H9 (cell line): ENCODE data around the gene ZNF319. TPM values are rescaled to one million over a fixed set of nuclear protein-coding genes. Genes with fewer than 3 reads are reported as not detected.

Source experiments
- DNase-seq: peaks from one replicate; pipeline ENCODE4 v3.0.0-alpha.2; 2017
- H2AFZ ChIP-seq: one replicate; pipeline ENCODE4 v1.6.1; 2013; ENCODE audit warnings: mild to moderate bottlenecking, low read length, control low read depth, moderate library complexity
- H2AK5ac ChIP-seq: 2 replicates; pipeline ENCODE4 v1.6.1; 2013; ENCODE audit warnings: low read length, control low read depth, mixed read lengths; ENCODE audit not compliant: insufficient read length
- H2BK120ac ChIP-seq: one replicate; pipeline ENCODE4 v1.6.1; 2013; ENCODE audit warnings: low read depth, mild to moderate bottlenecking, low read length, control low read depth, inconsistent platforms; ENCODE audit not compliant: poor library complexity, severe bottlenecking
- H2BK12ac ChIP-seq: 2 replicates; pipeline ENCODE4 v1.6.1; 2013; ENCODE audit warnings: low read length, control low read depth, mixed read lengths, low read depth; ENCODE audit not compliant: insufficient read length
- H2BK15ac ChIP-seq: 2 replicates; pipeline ENCODE4 v1.6.1; 2013; ENCODE audit warnings: low read depth, low read length, control low read depth
- H2BK20ac ChIP-seq: one replicate; pipeline ENCODE4 v1.6.1; 2013; ENCODE audit warnings: low read depth, mild to moderate bottlenecking, low read length, control low read depth, inconsistent platforms; ENCODE audit not compliant: poor library complexity, severe bottlenecking
- H2BK5ac ChIP-seq: 2 replicates; pipeline ENCODE4 v1.6.1; 2013; ENCODE audit warnings: low read length, control low read depth, mixed read lengths; ENCODE audit not compliant: insufficient read length
- H3K14ac ChIP-seq: 2 replicates; pipeline ENCODE4 v1.6.1; 2013; ENCODE audit warnings: low read length, control low read depth; ENCODE audit not compliant: insufficient read depth
- H3K18ac ChIP-seq: 2 replicates; pipeline ENCODE4 v1.6.1; 2013; ENCODE audit warnings: low read depth, mild to moderate bottlenecking, mixed read lengths, low read length, control low read depth; ENCODE audit not compliant: insufficient read length
- H3K23ac ChIP-seq: 2 replicates; pipeline ENCODE4 v1.6.1; 2013; ENCODE audit warnings: low read length, control low read depth, mixed read lengths, low read depth; ENCODE audit not compliant: insufficient read length
- H3K23me2 ChIP-seq: 2 replicates; pipeline ENCODE4 v1.6.1; 2013; ENCODE audit warnings: low read depth, mild to moderate bottlenecking, mixed read lengths, low read length, control low read depth; ENCODE audit not compliant: insufficient read length, poor library complexity, severe bottlenecking
- H3K27ac ChIP-seq: 2 replicates; pipeline ENCODE4 v1.5.1; 2013; ENCODE audit warnings: low read length, control low read depth, mixed read lengths, low read depth; ENCODE audit not compliant: insufficient read length
- H3K27me3 ChIP-seq: 2 replicates; pipeline ENCODE4 v1.6.1; 2013; ENCODE audit warnings: low read length, control low read depth, inconsistent platforms; ENCODE audit not compliant: insufficient read depth
- H3K4ac ChIP-seq: 2 replicates; pipeline ENCODE4 v1.6.1; 2013; ENCODE audit warnings: low read depth, mild to moderate bottlenecking, control low read depth, inconsistent platforms, low read length, moderate library complexity
- H3K4me1 ChIP-seq: 2 replicates; pipeline ENCODE4 v1.6.1; 2013; ENCODE audit warnings: low read length, control low read depth, inconsistent platforms; ENCODE audit not compliant: insufficient read depth
- H3K4me2 ChIP-seq: 2 replicates; pipeline ENCODE4 v1.6.1; 2013; ENCODE audit warnings: low read length, control low read depth, mixed read lengths; ENCODE audit not compliant: insufficient read length, insufficient read depth
- H3K56ac ChIP-seq: 2 replicates; pipeline ENCODE4 v1.6.1; 2013; ENCODE audit warnings: low read depth, mild to moderate bottlenecking, mixed read lengths, low read length, control low read depth; ENCODE audit not compliant: insufficient read length
- H3K79me1 ChIP-seq: 2 replicates; pipeline ENCODE4 v1.6.1; 2013; ENCODE audit warnings: low read depth, mild to moderate bottlenecking, moderate library complexity, low read length, control low read depth, inconsistent platforms; ENCODE audit not compliant: insufficient read depth, poor library complexity, severe bottlenecking
- H3K79me2 ChIP-seq: 2 replicates; pipeline ENCODE4 v1.6.1; 2013; ENCODE audit warnings: low read length, control low read depth, inconsistent platforms; ENCODE audit not compliant: insufficient read depth
- H3K9ac ChIP-seq: 2 replicates; pipeline ENCODE4 v1.6.1; 2013; ENCODE audit warnings: low read length, control low read depth, mixed read lengths; ENCODE audit not compliant: insufficient read length; ENCODE audit errors: extremely low read depth
- H3K9me3 ChIP-seq: one replicate; pipeline ENCODE4 v1.6.1; 2013; ENCODE audit warnings: low read depth, low read length, inconsistent platforms; ENCODE audit not compliant: control insufficient read depth
- H3T11ph ChIP-seq: one replicate; pipeline ENCODE4 v1.6.1; 2013; ENCODE audit warnings: mild to moderate bottlenecking, low read length, control low read depth, inconsistent platforms
- H4K20me1 ChIP-seq: one replicate; pipeline ENCODE4 v1.6.1; 2013; ENCODE audit not compliant: control insufficient read depth, insufficient read length, insufficient read depth
- H4K5ac ChIP-seq: 2 replicates; pipeline ENCODE4 v1.6.1; 2013; ENCODE audit warnings: low read depth, mild to moderate bottlenecking, mixed read lengths, low read length, control low read depth; ENCODE audit not compliant: insufficient read length
- H4K8ac ChIP-seq: replicated peaks from 2 replicates; pipeline ENCODE4 v1.6.1; 2013; ENCODE audit warnings: low read length, control low read depth, mixed read lengths, low read depth; ENCODE audit not compliant: insufficient read length
- H4K91ac ChIP-seq: 2 replicates; pipeline ENCODE4 v1.6.1; 2013; ENCODE audit warnings: low read depth, mild to moderate bottlenecking, moderate library complexity, mixed read lengths, low read length, control low read depth; ENCODE audit not compliant: insufficient read length
- H3K27ac Mint-ChIP-seq, 3 experiments: 2 replicates in 2 of 3; 3 replicates in 1 of 3; pipeline ENCODE4 v1.8.0; 2020 to 2021; ENCODE audit warnings: mixed read lengths in 3 of 3, mild to moderate bottlenecking in 1 of 3, moderate library complexity in 1 of 3
- H3K27me3 Mint-ChIP-seq: 2 replicates; pipeline ENCODE4 v1.8.0; 2021; ENCODE audit warnings: low read depth, mild to moderate bottlenecking, moderate library complexity, mixed read lengths
- H3K36me3 Mint-ChIP-seq, 3 experiments: 2 replicates in 2 of 3; 3 replicates in 1 of 3; pipeline ENCODE4 v1.8.0; 2020 to 2021; ENCODE audit warnings: low read depth in 3 of 3, mixed read lengths in 3 of 3; ENCODE audit not compliant: insufficient read depth in 1 of 3
- H3K4me1 Mint-ChIP-seq, 2 experiments: 2 replicates each; pipeline ENCODE4 v1.8.0; 2020; ENCODE audit warnings: mixed read lengths in 2 of 2
- H3K4me3 Mint-ChIP-seq, 2 experiments: 2 replicates in 1 of 2; 3 replicates in 1 of 2; pipeline ENCODE4 v1.8.0; 2020 to 2021; ENCODE audit warnings: mild to moderate bottlenecking in 2 of 2, mixed read lengths in 2 of 2, moderate library complexity in 1 of 2
- H3K9me3 Mint-ChIP-seq, 2 experiments: 2 replicates in 1 of 2; 3 replicates in 1 of 2; pipeline ENCODE4 v1.8.0; 2020; ENCODE audit warnings: mild to moderate bottlenecking in 2 of 2, mixed read lengths in 2 of 2, moderate library complexity in 1 of 2
- CTCF ChIP-seq: fragments of 200-600 bp; sonication (generic); conservative IDR thresholded peaks from 3 replicates; pipeline ENCODE4 v1.8.0; 2021; ENCODE audit warnings: antibody characterized with exemption, mild to moderate bottlenecking
- WGBS: extraction: QIAGEN DNeasy Blood & Tissue Kit; methylation state at CpG from one replicate; pipeline ENCODE4 v1.1.7; 2013; ENCODE audit warnings: missing lambda C conversion rate, low lambda C conversion rate, mixed read lengths; ENCODE audit not compliant: insufficient read length; ENCODE audit errors: extremely low coverage; 5-methylcytosine and 5-hydroxymethylcytosine counted together
- total RNA-seq: library from RNA; stranded (reverse); gene quantifications from 2 replicates; pipeline ENCODE4 v1.2.1, GENCODE V29; 2021

Gene ZNF319
- total RNA-seq, 1 experiment from 2014 or later, result 5.6 TPM

- peaks cover 2% of the 10 kb centered on the region for H3K79me1 ChIP-seq
- H2BK20ac ChIP-seq, result no peak overlapping the region
- no peak overlapping the region for H3K4ac ChIP-seq
- H3K9me3 ChIP-seq, result no peaks in the 10 kb centered on the region
- no peak overlapping the region for H3K23ac ChIP-seq
- H3K27ac Mint-ChIP-seq, result peak overlapping the region in 1 of 3 experiments; percentile 95; a peak in 1 of 7 replicates
- H3T11ph ChIP-seq, result no peak overlapping the region
- no peaks in the 10 kb centered on the region for H3K9me3 Mint-ChIP-seq
- H4K91ac ChIP-seq, result no peak overlapping the region
- H2AK5ac ChIP-seq, result no peak overlapping the region
- H2BK15ac ChIP-seq, result no peak overlapping the region
- peaks cover 18% of the 10 kb centered on the region; the same call in 1 of the 2 replicates for H3K4me1 ChIP-seq
- no peak overlapping the region for H3K27ac ChIP-seq
- no peak overlapping the region for H3K18ac ChIP-seq
- peak overlapping the region; percentile 78 for H3K4me2 ChIP-seq
- peaks cover 48 to 56% of the 10 kb centered on the region in 2 experiments for H3K4me1 Mint-ChIP-seq
- H4K5ac ChIP-seq, result no peak overlapping the region
- H2BK120ac ChIP-seq, result no peak overlapping the region
- no peak overlapping the region for H2BK12ac ChIP-seq
- H3K4me3 Mint-ChIP-seq, result peak overlapping the region; percentile 73 to 87
- H3K56ac ChIP-seq, result no peak overlapping the region
- no peak overlapping the region for H2BK5ac ChIP-seq
- H4K20me1 ChIP-seq, result no peaks in the 10 kb centered on the region
- H3K79me2 ChIP-seq, result peaks cover 2% of the 10 kb centered on the region; the same call in 1 of the 2 replicates
- peak overlapping the region; percentile 62 for H3K14ac ChIP-seq
- H3K23me2 ChIP-seq, result peaks cover 17% of the 10 kb centered on the region
- WGBS, result no CpG with 5 or more reads among the region's 43 CpGs
- no peak overlapping the region for H3K9ac ChIP-seq
- H4K8ac ChIP-seq, result no peak overlapping the region
- peaks cover 0 to 6% (median 5%) of the 10 kb centered on the region in 3 experiments; a peak in 3 of 7 replicates for H3K36me3 Mint-ChIP-seq
- no peak overlapping the region for H2AFZ ChIP-seq
- peaks cover 12% of the 10 kb centered on the region for H3K27me3 Mint-ChIP-seq
- H3K27me3 ChIP-seq, result no peaks in the 10 kb centered on the region
- TF ChIP-seq CTCF, result no peak
- peak; percentile 92 for DNase-seq
These were observed 26.9 kb upstream of the ZNF319 start for GRCh38 chr16:58027161-58027915.
